Hepatocyte (in vitro differentiated cells): ENCODE measurements around the gene MAPKBP1. TPM values are rescaled to one million over a fixed set of nuclear protein-coding genes. Genes with fewer than 3 reads are reported as not detected.
"Not testable (repeated sequence)": the region's sequence is repeated elsewhere in the genome, so short reads cannot be mapped to it uniquely, and the experiment has no call there.

Experiments used
- DNase-seq: peaks from one replicate; pipeline ENCODE4 v3.0.0-alpha.2; 2016; ENCODE audit warnings: low spot score
- H2AFZ ChIP-seq: fragments of 200-600 bp; sonication (generic); 2 replicates; pipeline ENCODE4 v1.6.0; 2016; ENCODE audit warnings: antibody characterized with exemption, mild to moderate bottlenecking
- H3K27ac ChIP-seq: fragments of 200-600 bp; sonication (generic); 2 replicates; pipeline ENCODE4 v1.5.1; 2016; ENCODE audit warnings: mild to moderate bottlenecking
- H3K27me3 ChIP-seq: fragments of 200-600 bp; sonication (generic); 2 replicates; pipeline ENCODE4 v1.6.1; 2016
- H3K36me3 ChIP-seq: fragments of 200-600 bp; sonication (generic); replicated peaks from 2 replicates; pipeline ENCODE4 v1.5.1; 2016; ENCODE audit warnings: low read depth; ENCODE audit not compliant: insufficient read depth
- H3K4me1 ChIP-seq: fragments of 200-600 bp; sonication (generic); 2 replicates; pipeline ENCODE4 v1.5.1; 2016; ENCODE audit warnings: mild to moderate bottlenecking, moderate library complexity; ENCODE audit not compliant: insufficient read depth
- H3K4me2 ChIP-seq: fragments of 200-600 bp; sonication (generic); 2 replicates; pipeline ENCODE4 v1.6.0; 2016
- H3K4me3 ChIP-seq: fragments of 200-600 bp; sonication (generic); 2 replicates; pipeline ENCODE4 v1.5.1; 2016; ENCODE audit warnings: mild to moderate bottlenecking
- H3K79me2 ChIP-seq: fragments of 200-600 bp; sonication (generic); 2 replicates; pipeline ENCODE4 v1.6.0; 2017; ENCODE audit warnings: mild to moderate bottlenecking
- H3K9me2 ChIP-seq: fragments of 200-600 bp; sonication (generic); replicated peaks from 2 replicates; pipeline ENCODE4 v1.6.0; 2017; ENCODE audit warnings: mild to moderate bottlenecking; ENCODE audit not compliant: insufficient read depth
- H3K9me3 ChIP-seq: fragments of 200-600 bp; sonication (generic); 2 replicates; pipeline ENCODE4 v1.5.1; 2016; ENCODE audit warnings: low read depth, mild to moderate bottlenecking
- H4K20me1 ChIP-seq: fragments of 200-600 bp; sonication (generic); 2 replicates; pipeline ENCODE4 v1.6.0; 2016; ENCODE audit warnings: mild to moderate bottlenecking; ENCODE audit not compliant: insufficient read depth, poor library complexity, severe bottlenecking
- CTCF ChIP-seq: fragments of 200-600 bp; sonication (generic); IDR thresholded peaks from 2 replicates; pipeline ENCODE4 v1.5.1; 2016; ENCODE audit warnings: antibody characterized with exemption, mild to moderate bottlenecking; ENCODE audit not compliant: poor library complexity
- EZH2 ChIP-seq: fragments of 200-600 bp; sonication (generic); IDR thresholded peaks from 2 replicates; pipeline ENCODE4 v1.6.1; 2016; ENCODE audit warnings: antibody characterized with exemption, mild to moderate bottlenecking, borderline replicate concordance
- EZH2phosphoT487 ChIP-seq: fragments of 200-600 bp; sonication (generic); IDR thresholded peaks from one replicate; pipeline ENCODE4 v1.6.1; 2018; ENCODE audit warnings: antibody characterized with exemption, mild to moderate bottlenecking, low read depth, moderate library complexity; ENCODE audit not compliant: unreplicated experiment, severe bottlenecking
- WGBS: methylation state at CpG from one replicate; pipeline ENCODE4 v1.1.6; 2016; ENCODE audit warnings: low lambda C conversion rate; ENCODE audit errors: missing lambda C conversion rate; 5-methylcytosine and 5-hydroxymethylcytosine counted together
- polyA plus RNA-seq: library from polyadenylated mRNA; unstranded; fragments of >200 nt; fragmentation: Nextera tagmentation; extraction: Ambion mirVana; gene quantifications from 2 replicates; pipeline ENCODE4 v1.2.1, GENCODE V29; 2016
- total RNA-seq: library from RNA; depleted of rRNA; stranded (reverse); fragments of >200 nt; gene quantifications from 2 replicates; pipeline ENCODE4 v1.2.3, GENCODE V29; 2014

The MAPKBP1 gene
- total and polyA plus RNA-seq, 2 experiments from 2014 or later, result 18.6 to 24.5 TPM

- Histone ChIP-seq H4K20me1 (no peaks in the 10 kb centered on the region), H3K79me2 (peaks cover 5% of the 10 kb centered on the region), H3K9me2 (no peaks in the 10 kb centered on the region), H2AFZ (peak within 1 kb of the TSS; percentile 79), H3K4me2 (peak within 1 kb of the TSS; percentile 95), H3K27me3 (no peaks in the 10 kb centered on the region), H3K9me3 (no peaks in the 10 kb centered on the region), H3K4me1 (peaks cover 10% of the 10 kb centered on the region), H3K36me3 (no peaks in the 10 kb centered on the region), H3K27ac (peak within 1 kb of the TSS; percentile 74), H3K4me3 (peak within 1 kb of the TSS; percentile 79)
- peak; percentile 97 for DNase-seq
- WGBS, result under 1% methylated on average over 46 of the region's 66 CpGs
- TF ChIP-seq EZH2 (no peak), EZH2phosphoT487 (no peak), CTCF (no peak)
Measured at GRCh38 chr15:41827880-41828806, 53.9 kb downstream of the MAPKBP1 start, which contains the start of gene JMJD7. Gene JMJD7, plus strand, starts transcription at chr15:41828092. Its CDS starts 33 bp downstream, at chr15:41828125.

GRCh38 chr15:41828807-41829141 lies 54.5 kb downstream of the MAPKBP1 start:
- Histone ChIP-seq H3K9me3 (no peaks in the 10 kb centered on the region), H3K9me2 (no peaks in the 10 kb centered on the region), H3K36me3 (no peaks in the 10 kb centered on the region), H2AFZ (no peak overlapping the region), H3K27ac (no peak overlapping the region), H3K27me3 (no peaks in the 10 kb centered on the region), H3K4me1 (peaks cover 10% of the 10 kb centered on the region), H3K4me2 (peak overlapping the region; percentile 95), H4K20me1 (no peaks in the 10 kb centered on the region), H3K79me2 (peaks cover 5% of the 10 kb centered on the region), H3K4me3 (peak overlapping the region; percentile 79)
- TF ChIP-seq CTCF, result no peak
- no peak for TF ChIP-seq EZH2phosphoT487
- TF ChIP-seq EZH2, result no peak
- 22% methylated on average over 6 of the region's 6 CpGs for WGBS
- DNase-seq, result no peak

GRCh38 chr15:41829959-41830646 lies 55.8 kb downstream of the MAPKBP1 start:
- H3K9me2 ChIP-seq, result no peaks in the 10 kb centered on the region
- no peaks in the 10 kb centered on the region for H3K36me3 ChIP-seq
- 95% methylated on average over 12 of the region's 13 CpGs for WGBS

GRCh38 chr15:41831291-41831690 lies 57.0 kb downstream of the MAPKBP1 start:
- H3K79me2 ChIP-seq, H3K36me3 ChIP-seq, H4K20me1 ChIP-seq, H3K27me3 ChIP-seq, H3K9me3 ChIP-seq, H3K4me2 ChIP-seq, DNase-seq, H2AFZ ChIP-seq, H3K27ac ChIP-seq, H3K4me3 ChIP-seq, H3K9me2 ChIP-seq: not testable (repeated sequence)
- H3K4me1 ChIP-seq, result peaks cover 10% of the 10 kb centered on the region
- WGBS, result 96% methylated on average over 4 of the region's 4 CpGs

More at GRCh38 chr15:41829959-41830646, 55.8 kb downstream of the MAPKBP1 start:
- Histone ChIP-seq H2AFZ (no peak overlapping the region), H3K4me1 (peaks cover 10% of the 10 kb centered on the region), H4K20me1 (no peaks in the 10 kb centered on the region), H3K4me3 (no peak overlapping the region), H3K27me3 (no peaks in the 10 kb centered on the region), H3K27ac (no peak overlapping the region), H3K79me2 (peaks cover 5% of the 10 kb centered on the region), H3K4me2 (no peak overlapping the region), H3K9me3 (no peaks in the 10 kb centered on the region)
- TF ChIP-seq EZH2 (no peak), EZH2phosphoT487 (no peak), CTCF (no peak)
- DNase-seq, result no peak
